SK-N-MC (cell line): ENCODE results near the gene NAGA.

Experiments
- EZH2 ChIP-seq: fragments of 200-600 bp; sonication (generic); IDR thresholded peaks from one replicate; pipeline ENCODE4 v1.6.1; 2017; ENCODE audit warnings: antibody characterized with exemption
- FOXP2 ChIP-seq: optimal IDR thresholded peaks from 2 replicates; pipeline ENCODE3; 2011; ENCODE audit warnings: mild to moderate bottlenecking, moderate library complexity; ENCODE audit not compliant: insufficient read depth; ENCODE audit errors: extremely low read length, control extremely low read depth
- POLR2AphosphoS5 ChIP-seq: IDR thresholded peaks from 2 replicates; pipeline ENCODE4 v1.6.1; 2012; ENCODE audit warnings: mild to moderate bottlenecking, low read depth, low read length, borderline replicate concordance

GRCh38 chr22:42068291-42068690 lies 2.3 kb downstream of the NAGA start:
- TF ChIP-seq POLR2AphosphoS5: no peak
- TF ChIP-seq EZH2: no peak
- no peak for TF ChIP-seq FOXP2
